ENCODE results near the gene TEN1. TPM values are rescaled to one million over a fixed set of nuclear protein-coding genes. Genes with fewer than 3 reads are reported as not detected.

Gene TEN1
- total and polyA plus RNA-seq, 2 of the 13 experiments (the other 11 are each of a cell fraction or from before 2014, with no cell fraction given), result 18.0 to 21.3 TPM

DNA sequence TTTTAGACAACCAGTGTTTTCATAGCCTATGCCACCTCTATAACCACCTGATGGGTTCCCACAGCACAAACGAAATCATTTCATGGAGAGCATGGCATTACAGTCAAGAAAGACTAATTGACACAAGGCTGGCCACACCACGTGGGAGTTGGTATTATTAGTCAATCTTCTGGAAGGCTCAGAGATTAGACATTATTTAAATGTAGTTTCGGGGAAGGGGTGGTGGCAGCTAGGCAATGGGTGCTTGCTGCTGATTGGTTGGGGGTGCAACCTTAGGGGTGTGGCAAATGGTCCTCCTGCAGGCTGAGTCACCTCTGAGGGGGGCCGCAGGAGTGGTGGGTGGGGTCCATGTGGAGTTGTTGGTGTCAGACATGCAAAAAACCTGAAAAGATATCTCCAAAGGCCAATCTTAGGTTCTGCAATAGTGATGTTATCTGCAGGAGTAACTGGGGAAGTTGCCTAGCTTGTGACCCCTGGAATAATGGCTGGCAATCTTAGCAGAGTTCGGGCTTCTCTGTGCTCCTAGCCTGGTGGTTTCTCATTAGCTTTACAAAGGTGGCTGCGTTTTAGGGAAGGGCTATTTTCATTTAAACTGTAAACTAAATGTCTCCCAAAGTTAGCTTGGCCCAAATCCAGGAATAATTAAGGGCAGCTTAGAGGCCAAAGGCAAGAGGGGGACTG is 4.6 kb downstream of the TEN1 start:
- intact Hi-C loops (cut with micrococcal nuclease; ENCODE audit: unreplicated experiment), result no loop called here
- no peak for ATAC-seq

More for the DNA sequence above, 4.6 kb downstream of the TEN1 start:
- Histone ChIP-seq H3K27ac (ENCODE audit: extremely low read length, insufficient read depth, low read length) (no peak overlapping the region), H3K9me3 (ENCODE audit: low read length) (no peaks in the 10 kb centered on the region), H3K79me2 (ENCODE audit: insufficient read depth, low read length) (peaks cover 5% of the 10 kb centered on the region), H2AFZ (ENCODE audit: low read length) (no peak overlapping the region), H3K4me2 (ENCODE audit: low read depth, low read length) (no peak overlapping the region), H3K27me3 (ENCODE audit: control insufficient read depth in 1 of 2, insufficient read depth in 2 of 2, low read length in 2 of 2) (no peaks in the 10 kb centered on the region; a peak in 1 of 5 replicates), H3K4me3 (replicated peaks in 1 of 3; ENCODE audit: insufficient read depth in 1 of 3, low read depth in 2 of 3, low read length in 3 of 3) (no peak overlapping the region), H3K9ac (ENCODE audit: insufficient read depth, low read depth, low read length) (no peak overlapping the region), H3K36me3 (replicated peaks in 1 of 2; ENCODE audit: control insufficient read depth in 1 of 2, insufficient read depth in 2 of 2, low read length in 2 of 2) (peaks cover 1 to 5% of the 10 kb centered on the region in 2 experiments; a peak in 3 of 5 replicates), H3K4me1 (ENCODE audit: insufficient read depth, low read length) (peaks cover 60% of the 10 kb centered on the region), H4K20me1 (ENCODE audit: insufficient read depth, low read length) (no peaks in the 10 kb centered on the region)
- WGBS (ENCODE audit: low lambda C conversion rate), result 79% methylated on average over 6 of the region's 6 CpGs
- no peak for DNase-seq (ENCODE audit: low spot score)
- FAIRE-seq, result no peak
- no TSS peak for BruUV-seq (replicated peaks)
- in situ Hi-C loops (cut with HindIII; ENCODE audit: extremely low pct_ligation_motif_present, low pct_unique_long_range_greater_than_20kb), result no loop called here
- ChIA-PET CTCF (ENCODE audit: low intra/inter-chr PET ratio, low total read pairs) (no interaction called here), POLR2A (interaction anchor here (1.0 to 11.5 kb wide), 2 partner anchors 16 to 106 kb away, joined by 4 to 481 read pairs; partner anchors contain the start of gene CDK3)
- TF ChIP-seq, protein P1, sequence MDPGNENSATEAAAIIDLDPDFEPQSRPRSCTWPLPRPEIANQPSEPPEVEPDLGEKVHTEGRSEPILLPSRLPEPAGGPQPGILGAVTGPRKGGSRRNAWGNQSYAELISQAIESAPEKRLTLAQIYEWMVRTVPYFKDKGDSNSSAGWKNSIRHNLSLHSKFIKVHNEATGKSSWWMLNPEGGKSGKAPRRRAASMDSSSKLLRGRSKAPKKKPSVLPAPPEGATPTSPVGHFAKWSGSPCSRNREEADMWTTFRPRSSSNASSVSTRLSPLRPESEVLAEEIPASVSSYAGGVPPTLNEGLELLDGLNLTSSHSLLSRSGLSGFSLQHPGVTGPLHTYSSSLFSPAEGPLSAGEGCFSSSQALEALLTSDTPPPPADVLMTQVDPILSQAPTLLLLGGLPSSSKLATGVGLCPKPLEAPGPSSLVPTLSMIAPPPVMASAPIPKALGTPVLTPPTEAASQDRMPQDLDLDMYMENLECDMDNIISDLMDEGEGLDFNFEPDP (CRISPR knock-in tag; conservative IDR thresholded peaks at IDR 0.05), result 0 out of 2 replicates have a peak, but pooled peaks have one; percentile 40
- TF ChIP-seq ZNF264 (CRISPR knock-in tag; IDR thresholded peaks at IDR 0.05) (no peak), ZNF121 (CRISPR knock-in tag; IDR thresholded peaks at IDR 0.05) (no peak), FOSL2 (CRISPR knock-in tag; IDR thresholded peaks at IDR 0.05) (0 out of 2 replicates have a peak, but pooled peaks have one; percentile 23), MED1 (CRISPR knock-in tag; IDR thresholded peaks at IDR 0.05) (no peak), ZNF329 (CRISPR knock-in tag; IDR thresholded peaks at IDR 0.05; ENCODE audit: low read depth) (no peak)
- TF ChIP-seq, protein P2, sequence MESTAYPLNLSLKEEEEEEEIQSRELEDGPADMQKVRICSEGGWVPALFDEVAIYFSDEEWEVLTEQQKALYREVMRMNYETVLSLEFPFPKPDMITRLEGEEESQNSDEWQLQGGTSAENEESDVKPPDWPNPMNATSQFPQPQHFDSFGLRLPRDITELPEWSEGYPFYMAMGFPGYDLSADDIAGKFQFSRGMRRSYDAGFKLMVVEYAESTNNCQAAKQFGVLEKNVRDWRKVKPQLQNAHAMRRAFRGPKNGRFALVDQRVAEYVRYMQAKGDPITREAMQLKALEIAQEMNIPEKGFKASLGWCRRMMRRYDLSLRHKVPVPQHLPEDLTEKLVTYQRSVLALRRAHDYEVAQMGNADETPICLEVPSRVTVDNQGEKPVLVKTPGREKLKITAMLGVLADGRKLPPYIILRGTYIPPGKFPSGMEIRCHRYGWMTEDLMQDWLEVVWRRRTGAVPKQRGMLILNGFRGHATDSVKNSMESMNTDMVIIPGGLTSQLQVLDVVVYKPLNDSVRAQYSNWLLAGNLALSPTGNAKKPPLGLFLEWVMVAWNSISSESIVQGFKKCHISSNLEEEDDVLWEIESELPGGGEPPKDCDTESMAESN (CRISPR knock-in tag; conservative IDR thresholded peaks at IDR 0.05), result no peak

All from HepG2 (cell line).